D721Med (cell line): ENCODE data around the gene CAPS.
A peak's percentile ranks its signal among the peaks of the same experiment; 100 is the strongest.
"Not testable (repeated sequence)": the region's sequence is repeated elsewhere in the genome, so short reads cannot be mapped to it uniquely, and the experiment has no call there.

Experiments
- DNase-seq: peaks from one replicate; pipeline ENCODE4 v3.0.0; 2011; ENCODE audit warnings: low spot score; ENCODE audit not compliant: insufficient read length
- FAIRE-seq: peaks from 2 replicates; lab custom pipeline; 2011; peaks lifted over from hg19 to GRCh38; lab: Jason Lieb, UNC
- CTCF ChIP-seq: IDR thresholded peaks from 2 replicates; pipeline ENCODE4 v1.5.1; 2012; ENCODE audit warnings: mild to moderate bottlenecking, control low read depth; ENCODE audit not compliant: insufficient read depth; ENCODE audit errors: missing control alignments

The CAPS gene

GRCh38 chr19:5913739-5914357, at the start of gene CAPS:
Gene CAPS, plus strand, starts transcription at chr19:5914254. Its CDS starts 153 bp downstream, at chr19:5914407.
- no peak for TF ChIP-seq CTCF
- no peak for DNase-seq
- FAIRE-seq, result no peak

- DNase-seq (peak; percentile 16), FAIRE-seq (no peak)
- TF ChIP-seq CTCF, result no peak
Observed at GRCh38 chr19:5864725-5865486, 49.1 kb upstream of the CAPS start.

GRCh38 chr19:5865772-5866171, 48.3 kb upstream of the CAPS start:
- FAIRE-seq, result no peak
- no peak for TF ChIP-seq CTCF
- DNase-seq, result no peak

- peak; percentile 11 for DNase-seq
- TF ChIP-seq CTCF, result no peak
- FAIRE-seq, result no peak
Observed at GRCh38 chr19:5867201-5868136, 46.6 kb upstream of the CAPS start.

- no peak for DNase-seq
- FAIRE-seq, result no peak
- no peak for TF ChIP-seq CTCF
Observed at GRCh38 chr19:5870986-5871394, 43.1 kb upstream of the CAPS start.

GRCh38 chr19:5873617-5874199, 40.3 kb upstream of the CAPS start:
- FAIRE-seq (no peak), DNase-seq (no peak)
- no peak for TF ChIP-seq CTCF

GRCh38 chr19:5874496-5874895, 39.6 kb upstream of the CAPS start:
- not testable (repeated sequence) for DNase-seq, FAIRE-seq
